GM12891 (cell line): ENCODE data around the gene IL11.

Experiments
- POLR2A ChIP-seq: IDR thresholded peaks from 2 replicates; pipeline ENCODE4 v1.6.1; 2011; ENCODE audit warnings: low read depth, low read length, control low read depth
- POLR2AphosphoS5 ChIP-seq: IDR thresholded peaks from 2 replicates; pipeline ENCODE4 v1.6.1; 2011; ENCODE audit warnings: low read depth, low read length, control low read depth
- SPI1 ChIP-seq: IDR thresholded peaks from 2 replicates; pipeline ENCODE4 v1.6.1; 2011; ENCODE audit warnings: low read depth, low read length, control low read depth
- TAF1 ChIP-seq: IDR thresholded peaks from 2 replicates; pipeline ENCODE4 v1.6.1; 2011; ENCODE audit warnings: low read depth, low read length, control low read depth

DNA sequence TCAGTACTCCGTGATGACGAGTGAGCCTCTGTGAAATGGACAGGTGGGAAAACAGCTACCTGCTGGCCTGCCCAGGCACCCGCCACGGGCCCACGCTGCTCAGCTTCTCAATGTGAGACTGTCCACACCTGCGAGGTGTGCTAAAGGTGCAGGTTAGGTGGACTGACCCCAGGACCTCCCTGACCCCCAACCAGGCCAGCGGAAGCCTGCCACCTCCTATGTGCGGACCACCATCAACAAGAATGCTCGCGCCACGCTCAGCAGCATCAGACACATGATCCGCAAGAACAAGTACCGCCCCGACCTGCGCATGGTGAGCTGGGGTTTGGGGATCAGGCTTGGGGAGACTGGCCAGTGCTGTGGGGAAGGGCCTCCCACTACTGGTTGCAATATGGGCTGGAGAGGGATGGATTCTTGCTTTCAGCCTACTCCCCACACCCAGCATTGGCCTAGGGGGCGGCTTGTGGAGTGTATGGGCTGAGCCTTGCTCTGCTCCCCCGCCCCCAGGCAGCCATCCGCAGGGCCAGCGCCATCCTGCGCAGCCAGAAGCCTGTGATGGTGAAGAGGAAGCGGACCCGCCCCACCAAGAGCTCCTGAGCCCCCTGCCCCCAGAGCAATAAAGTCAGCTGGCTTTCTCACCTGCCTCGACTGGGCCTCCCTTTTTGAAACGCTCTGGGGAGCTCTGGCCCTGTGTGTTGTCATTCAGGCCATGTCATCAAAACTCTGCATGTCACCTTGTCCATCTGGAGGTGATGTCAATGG, 17.7 kb upstream of the IL11 start:
- TF ChIP-seq TAF1 (no peak), SPI1 (no peak), POLR2AphosphoS5 (no peak; the same call in 1 of the 2 replicates), POLR2A (no peak)
